Cerebellar cortex (tissue), 1 donor: Measurements from ENCODE around the gene TERC.
"Not testable (repeated sequence)": the region's sequence is repeated elsewhere in the genome, so short reads cannot be mapped to it uniquely, and the experiment has no call there.

Source experiments
- DNase-seq: peaks from one replicate; pipeline ENCODE4 v3.0.0-alpha.2; 2015; ENCODE audit warnings: low spot score

TERC gene

DNA sequence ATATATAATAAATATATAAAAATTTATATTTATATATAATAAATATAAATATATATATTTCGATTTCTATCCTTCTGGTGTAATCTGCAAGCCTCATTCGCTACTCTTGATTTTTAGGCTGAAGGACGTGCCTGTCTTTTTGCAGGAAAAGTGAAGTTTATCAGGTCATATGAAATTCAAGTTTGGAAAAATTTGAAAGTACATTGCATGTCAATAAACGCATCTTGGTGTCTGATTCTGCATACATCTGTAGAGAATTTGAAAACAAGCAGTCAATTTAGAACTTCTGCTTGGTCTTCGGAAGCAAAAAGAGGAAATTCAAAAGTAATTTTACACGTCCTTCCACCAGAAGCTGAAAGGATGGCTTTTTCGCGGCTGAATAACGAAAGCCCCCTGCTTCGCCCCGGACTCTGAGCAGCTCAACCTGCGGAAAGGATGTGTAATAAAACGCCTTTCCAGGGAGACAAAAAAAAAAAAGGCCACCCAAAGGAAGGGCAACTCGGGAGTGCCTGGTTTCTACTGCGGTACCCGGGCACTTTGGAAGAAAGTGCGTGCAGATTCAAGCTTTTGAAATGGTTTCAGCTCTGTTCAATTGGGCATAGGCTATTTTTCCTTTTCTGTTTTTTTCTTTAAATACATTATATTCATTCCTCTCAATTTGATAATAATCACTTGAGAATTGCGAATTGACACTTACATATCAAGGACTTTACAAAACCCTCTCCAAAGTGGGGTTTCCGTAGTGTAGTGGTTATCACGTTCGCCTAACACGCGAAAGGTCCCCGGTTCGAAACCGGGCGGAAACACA is 6.8 kb upstream of the TERC start:
- DNase-seq: peak; percentile 91

DNA sequence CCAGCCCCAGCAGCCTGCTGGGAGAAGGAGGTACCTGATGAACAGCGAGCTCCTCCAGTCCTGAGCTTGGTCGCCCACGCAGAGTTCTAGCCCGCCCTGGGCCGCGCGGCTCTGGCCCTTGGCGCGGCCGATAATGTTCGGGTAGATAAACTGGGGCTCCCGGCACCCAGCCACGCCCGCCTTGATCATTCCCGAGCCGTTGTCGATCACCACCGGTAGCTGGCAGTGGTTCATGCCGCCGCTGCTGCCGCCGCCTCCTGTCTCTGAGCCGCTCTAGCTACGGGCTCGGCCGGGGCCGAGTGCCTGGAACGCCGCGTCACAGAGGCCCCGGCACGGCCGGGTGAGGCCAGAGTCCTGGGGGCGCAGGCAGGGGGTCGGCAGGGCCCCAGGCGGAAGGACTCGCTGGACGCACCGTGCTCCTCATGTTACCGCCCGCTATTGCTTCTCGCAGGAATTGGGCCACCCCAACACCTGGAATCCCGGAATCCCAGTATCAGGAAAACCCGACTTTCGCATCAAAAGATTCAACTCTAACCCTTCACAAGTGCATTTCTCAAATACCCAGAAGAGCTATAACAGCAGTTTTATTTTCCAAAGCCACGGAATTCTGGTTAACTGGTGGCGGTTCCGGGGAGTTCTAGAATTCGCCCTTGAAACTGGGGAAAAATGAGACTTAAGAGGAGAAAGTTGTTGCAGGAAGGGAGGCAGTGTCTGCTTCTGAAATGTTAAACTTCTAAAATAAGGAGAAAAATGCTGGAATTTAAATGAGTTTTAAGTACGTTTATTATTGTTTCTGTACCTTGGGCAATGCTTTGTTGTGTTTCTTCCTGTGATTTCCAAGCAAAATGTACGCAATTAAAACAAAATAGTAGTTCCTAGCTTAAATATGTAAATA is 4.7 kb upstream of the TERC start, which contains the start of gene ACTRT3:
Gene ACTRT3 (minus strand): TSS at position 275 of the 895 bp plus-strand sequence. CDS start 41 bp downstream, at position 234.
- peak; percentile 74 for DNase-seq

DNA sequence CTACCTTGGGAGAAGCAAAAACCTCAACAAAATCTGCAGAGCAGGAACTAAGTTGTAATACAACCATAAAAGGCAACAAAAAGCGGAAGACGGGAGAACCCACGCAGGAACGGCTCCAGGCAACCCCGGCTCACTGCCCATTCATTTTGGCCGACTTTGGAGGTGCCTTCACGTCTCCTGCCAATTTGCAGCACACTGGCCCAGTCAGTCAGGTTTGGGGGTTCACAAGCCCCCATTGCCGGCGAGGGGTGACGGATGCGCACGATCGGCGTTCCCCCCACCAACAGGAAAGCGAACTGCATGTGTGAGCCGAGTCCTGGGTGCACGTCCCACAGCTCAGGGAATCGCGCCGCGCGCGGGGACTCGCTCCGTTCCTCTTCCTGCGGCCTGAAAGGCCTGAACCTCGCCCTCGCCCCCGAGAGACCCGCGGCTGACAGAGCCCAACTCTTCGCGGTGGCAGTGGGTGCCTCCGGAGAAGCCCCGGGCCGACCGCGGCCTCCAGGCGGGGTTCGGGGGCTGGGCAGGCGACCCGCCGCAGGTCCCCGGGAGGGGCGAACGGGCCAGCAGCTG is 463 bp downstream of the TERC start:
- DNase-seq: peak; percentile 71

DNA sequence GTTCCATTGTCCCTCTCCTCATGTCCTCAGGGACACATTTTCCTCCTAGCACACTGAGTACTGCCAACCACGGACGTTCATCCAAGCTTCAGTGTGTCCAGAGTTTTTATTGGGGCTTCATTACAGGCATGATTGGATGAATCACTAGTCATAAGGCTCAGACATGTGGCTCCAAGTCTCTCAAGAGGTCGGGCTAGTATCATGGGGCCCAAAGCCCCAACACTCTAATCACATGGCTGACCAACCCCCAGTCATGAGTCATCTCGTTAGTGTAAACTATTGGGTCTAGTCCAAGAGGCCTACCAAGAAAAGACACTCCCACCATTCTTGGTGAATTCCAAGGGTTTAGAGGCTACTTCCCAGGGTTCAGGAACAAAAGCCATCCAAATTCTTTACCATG is 4.4 kb downstream of the TERC start:
- DNase-seq: no peak

DNA sequence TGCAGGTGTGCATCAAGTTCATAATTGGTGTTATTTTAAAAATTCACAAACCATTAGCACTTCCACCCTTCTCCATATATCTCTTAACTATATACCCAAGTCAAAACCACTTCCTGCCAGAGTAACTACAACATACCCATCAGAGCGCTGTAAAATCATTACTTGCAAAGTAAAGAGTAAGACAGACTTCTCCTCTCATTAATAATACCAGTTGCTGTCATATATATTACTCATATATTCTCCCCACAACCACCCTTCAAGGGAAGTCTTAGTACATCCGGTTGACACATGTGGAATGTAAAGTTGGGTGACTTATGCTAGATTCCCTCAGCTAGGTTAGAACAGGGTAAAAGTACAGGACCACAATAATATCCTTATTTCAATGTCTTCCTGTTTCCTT is 5.6 kb downstream of the TERC start:
- DNase-seq: no peak

DNA sequence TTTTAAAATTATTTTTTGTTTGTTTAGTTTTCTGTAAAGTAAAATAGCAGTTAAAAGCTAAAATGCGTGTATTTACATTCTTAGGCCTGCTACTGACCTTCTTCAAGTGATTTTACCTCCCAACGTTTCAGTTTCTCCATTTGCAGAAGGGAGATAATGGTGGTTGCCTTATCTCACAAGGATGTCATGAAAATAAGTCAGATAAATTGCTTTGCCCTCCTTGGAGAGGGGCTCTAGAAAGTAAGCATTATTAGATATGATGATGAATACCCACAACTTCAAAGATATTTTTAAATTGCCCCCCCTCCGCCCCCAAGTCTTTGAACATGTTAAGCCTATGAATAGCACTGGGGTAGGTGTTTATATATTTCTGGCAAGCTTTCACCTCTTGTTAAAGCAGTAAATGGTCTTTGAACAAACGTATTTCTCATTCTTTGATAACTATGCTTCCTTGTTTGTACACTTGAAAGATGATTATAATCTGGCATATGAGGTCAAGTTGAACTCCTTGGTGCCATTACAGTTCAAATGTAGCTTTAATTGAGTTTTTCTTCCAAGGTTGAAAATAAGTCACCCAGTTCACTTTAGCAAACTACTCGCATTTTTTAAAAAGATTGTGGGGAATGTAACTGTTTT is 6.4 kb downstream of the TERC start:
- DNase-seq: no peak

DNA sequence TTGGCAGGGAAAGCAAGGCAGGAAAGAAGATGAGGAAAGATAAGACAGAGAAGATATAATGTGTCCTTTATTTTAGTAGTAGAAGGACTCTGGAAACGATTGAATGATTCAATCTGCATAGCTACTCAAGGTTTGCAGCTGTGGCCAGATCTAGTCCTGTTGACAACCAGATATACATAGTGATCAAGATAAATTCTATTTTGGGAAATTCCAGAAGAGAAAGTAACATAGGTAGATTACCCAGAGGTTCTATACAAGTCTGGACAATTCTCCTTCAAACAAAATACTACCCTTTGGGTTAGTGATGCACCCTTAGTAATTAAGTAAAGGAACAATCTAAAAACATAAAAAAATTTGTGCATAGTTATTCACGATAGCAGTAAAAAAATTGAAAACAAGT is 9.4 kb downstream of the TERC start:
- DNase-seq: no peak

DNA sequence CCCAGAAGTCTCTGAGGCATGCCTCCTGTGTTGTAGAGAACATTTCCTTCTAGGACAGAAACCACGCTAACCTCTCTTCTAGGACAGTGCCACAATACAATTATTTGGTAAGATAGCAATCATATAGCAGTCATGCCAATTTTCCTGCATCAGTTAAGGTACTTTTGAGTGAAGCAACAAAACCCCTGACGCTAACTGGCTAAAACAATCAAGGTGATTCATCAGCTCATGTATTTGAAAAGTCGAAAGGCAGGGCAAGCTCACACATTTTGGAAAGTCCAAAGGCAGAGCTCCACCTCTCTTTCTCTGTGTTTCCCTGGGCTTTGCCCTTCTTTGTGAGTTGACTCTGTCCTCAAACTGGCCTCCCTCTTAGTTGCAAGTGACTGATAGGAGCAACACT is 10.1 kb downstream of the TERC start:
- DNase-seq: no peak

DNA sequence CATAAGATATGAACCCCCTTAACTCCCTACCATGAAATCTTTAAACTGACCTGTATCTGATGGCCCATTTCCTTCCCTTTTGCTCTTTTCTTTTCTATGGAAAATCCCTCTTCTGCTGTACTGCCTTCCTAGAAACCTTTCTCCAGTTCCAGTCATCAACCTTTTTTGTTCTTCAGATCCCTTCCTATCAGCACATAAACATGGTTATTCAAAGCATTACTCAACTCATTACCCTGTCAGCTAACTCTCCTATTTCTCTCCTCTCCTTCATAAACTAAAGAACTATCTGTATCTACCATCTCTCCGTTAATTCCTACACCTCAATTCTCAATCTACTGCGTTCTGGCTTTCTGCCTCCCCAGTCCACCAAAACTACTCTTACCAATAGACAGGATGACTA is 13.0 kb downstream of the TERC start:
- DNase-seq: no peak

DNA sequence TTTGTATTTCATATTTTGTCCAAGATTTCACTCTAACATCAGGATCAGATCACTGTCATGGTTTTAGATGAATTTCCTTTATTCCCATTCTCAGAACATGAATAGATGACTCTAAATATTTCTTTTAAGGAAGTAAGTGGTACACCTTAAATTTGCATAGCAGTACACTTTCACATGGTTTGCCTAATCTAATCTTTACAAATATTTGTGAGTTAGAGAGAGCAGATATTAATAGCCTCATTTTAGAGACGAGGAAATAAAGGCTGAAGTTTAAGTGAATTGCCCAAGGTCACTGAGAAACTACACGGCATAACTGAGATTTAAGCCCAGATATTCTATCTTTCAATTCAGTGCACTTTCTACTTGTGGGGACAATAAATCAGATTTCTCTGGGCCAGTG is 14.2 kb downstream of the TERC start:
- DNase-seq: no peak

DNA sequence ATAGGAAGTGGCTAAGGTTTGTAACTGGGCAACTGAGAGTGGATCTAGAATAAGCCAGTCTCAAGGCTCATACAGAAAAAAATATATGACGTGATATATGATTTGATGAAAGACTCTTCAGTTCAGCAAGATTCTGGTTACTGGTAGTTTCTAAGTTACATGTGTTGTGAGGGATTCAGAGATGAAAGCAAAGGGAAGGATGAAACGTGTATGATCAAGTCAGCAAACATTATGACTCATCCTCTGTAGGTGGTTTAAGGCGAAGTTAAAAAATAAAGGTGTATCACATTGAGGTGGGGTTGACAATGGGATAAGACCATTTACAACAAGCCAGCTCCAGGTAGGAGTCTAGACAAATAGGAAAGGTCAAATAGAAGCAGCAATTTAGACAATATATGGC is 16.2 kb downstream of the TERC start:
- DNase-seq: no peak

DNA sequence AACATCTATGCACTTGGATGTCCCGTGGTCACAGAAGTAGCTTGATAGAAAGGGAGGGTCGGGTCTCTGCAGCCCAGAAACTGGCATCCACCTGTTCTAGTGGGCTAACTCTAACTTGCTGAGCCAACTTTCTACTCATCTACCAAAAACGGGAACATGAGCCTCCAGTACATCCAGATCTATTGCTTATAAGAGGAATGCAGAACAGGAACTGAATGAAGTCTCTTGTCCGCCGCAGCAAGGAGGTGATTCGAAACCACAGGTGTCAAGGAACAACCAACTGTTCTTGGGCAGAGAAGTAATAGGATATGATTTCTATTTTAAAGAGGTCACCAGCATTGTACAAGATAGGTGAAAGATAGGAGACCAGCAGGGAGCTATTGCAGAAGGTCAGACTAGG is 17.9 kb downstream of the TERC start:
- no peak for DNase-seq

DNA sequence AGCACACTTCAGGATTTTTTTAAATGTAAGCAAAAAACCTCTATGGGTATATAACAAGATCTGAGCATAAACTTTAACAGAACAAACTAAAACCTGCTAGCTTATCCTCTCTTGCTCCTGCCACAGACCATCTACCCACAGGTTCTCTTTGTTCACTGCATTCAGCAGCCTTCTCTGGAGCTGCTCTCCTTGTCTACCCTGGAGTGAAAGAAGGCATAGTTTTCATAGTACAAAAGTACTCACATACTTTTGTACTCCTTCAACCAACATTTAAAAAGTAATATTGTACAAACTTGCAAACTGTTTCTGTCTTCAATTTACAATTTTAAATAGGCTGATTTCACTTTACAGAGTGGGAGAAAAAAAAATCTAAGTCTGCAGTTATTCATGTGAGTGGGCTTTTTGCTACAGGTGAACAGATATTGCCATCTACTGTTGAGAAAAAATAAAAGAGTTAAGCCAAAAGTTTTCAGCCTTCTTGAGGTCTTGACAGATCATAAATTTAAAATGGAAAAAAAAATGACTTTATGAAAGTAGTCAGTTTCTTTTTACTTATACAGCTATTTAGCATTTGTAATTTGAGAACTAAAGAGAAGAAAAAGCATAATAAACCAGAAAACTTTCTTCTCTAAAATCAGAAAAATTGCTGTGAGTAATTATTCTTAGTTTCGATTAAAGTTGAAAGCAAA is 20.4 kb downstream of the TERC start:
- DNase-seq: peak; percentile 34

DNA sequence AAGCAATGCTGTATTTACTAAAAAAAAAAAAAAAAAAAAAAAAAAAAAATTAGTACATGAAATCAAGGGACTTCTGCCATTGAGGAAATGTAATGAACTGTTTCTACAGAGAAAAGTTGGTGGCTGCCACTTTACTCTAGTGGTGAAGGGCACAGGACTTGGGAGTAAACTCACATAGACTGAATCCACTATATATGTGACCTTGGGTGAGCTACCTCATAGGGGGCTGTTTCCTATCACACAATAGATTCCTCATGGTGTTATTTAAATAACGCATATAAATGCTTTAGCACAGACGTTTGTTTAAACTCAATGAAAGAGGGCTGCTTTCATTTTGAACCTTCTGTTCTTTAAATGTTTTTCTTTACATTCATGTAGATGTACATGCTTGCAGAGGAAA is 25.8 kb downstream of the TERC start:
- DNase-seq: no peak

DNA sequence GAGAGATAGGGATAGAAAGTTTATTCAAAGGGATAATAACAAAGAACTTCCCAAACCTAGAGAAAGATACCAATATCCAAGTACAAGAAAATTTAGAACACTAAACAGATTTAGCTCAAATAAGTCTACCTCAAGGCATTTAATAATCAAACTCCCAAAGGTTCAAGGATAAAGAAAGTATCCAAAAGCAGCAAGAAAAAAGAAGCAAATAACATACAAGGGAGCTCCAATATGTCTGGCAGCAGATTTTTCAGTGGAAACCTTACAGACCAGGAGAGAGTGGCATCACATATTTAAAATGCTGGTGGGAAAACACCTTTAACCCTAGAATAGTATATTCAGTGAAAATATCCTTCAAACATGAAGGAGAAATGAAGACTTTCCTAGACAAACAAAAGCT is 33.0 kb downstream of the TERC start:
- not testable (repeated sequence) for DNase-seq

DNA sequence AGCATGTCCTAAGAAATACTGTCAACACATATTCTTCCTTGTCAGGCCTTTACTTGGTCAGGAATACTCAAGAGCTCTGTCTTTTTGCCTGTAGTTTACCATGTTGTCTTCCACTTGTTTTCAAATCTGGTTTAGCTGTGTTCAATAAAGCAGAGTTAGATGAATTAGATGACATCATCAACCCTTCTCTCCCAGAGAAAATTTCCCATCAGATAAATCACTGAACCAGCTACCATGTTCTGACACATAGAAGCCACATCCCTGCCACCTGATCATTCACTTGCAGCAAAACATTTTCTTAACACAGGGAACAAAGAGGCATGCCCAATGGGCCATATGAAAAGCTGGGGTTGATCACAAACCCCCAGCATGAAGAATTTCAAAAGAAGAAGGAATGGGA is 42.1 kb downstream of the TERC start:
- DNase-seq: no peak

DNA sequence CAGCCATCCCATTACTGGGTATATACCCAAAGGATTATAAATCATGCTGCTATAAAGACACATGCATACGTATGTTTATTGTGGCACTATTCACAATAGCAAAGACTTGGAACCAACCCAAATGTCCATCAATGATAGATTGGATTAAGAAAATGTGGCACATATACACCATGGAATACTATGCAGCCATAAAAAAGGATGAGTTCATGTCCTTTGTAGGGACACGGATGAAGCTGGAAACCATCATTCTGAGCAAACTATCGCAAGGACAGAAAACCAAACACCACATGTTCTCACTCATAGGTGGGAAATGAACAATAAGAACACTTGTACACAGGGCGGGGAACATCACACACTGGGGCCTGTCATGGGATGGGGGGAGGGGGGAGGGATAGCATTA is 46.4 kb downstream of the TERC start:
- not testable (repeated sequence) for DNase-seq
